Adrenal gland (tissue), 12 donors: ENCODE measurements around the gene PINLYP. TPM values are rescaled to one million over a fixed set of nuclear protein-coding genes. Genes with fewer than 3 reads are reported as not detected.

Experiments used
- DNase-seq, 7 donors: peaks; one replicate each; pipeline ENCODE4 v3.0.0-alpha.2; 2019 to 2020
- H3K27ac ChIP-seq, 5 donors: fragments of 200-600 bp; sonication (generic) in 4 of 5; 1 replicate in 3 of 5; 2 replicates in 2 of 5; pipeline versions ENCODE4 v1.5.1 to v1.8.0; 2016 to 2020; ENCODE audit warnings: mild to moderate bottlenecking in 1 of 5
- H3K27me3 ChIP-seq: fragments of 200-600 bp; 2 replicates; pipeline ENCODE4 v1.8.0; 2021
- H3K36me3 ChIP-seq, 2 donors: fragments of 200-600 bp; replicated peaks in 1 of 2; 1 replicate in 1 of 2; 2 replicates in 1 of 2; pipeline versions ENCODE4 v1.5.1 to v1.8.0; 2018 to 2022
- H3K4me1 ChIP-seq, 2 donors: fragments of 200-600 bp; replicated peaks in 1 of 2; 1 replicate in 1 of 2; 2 replicates in 1 of 2; pipeline versions ENCODE4 v1.5.1 to v1.8.0; 2018 to 2021
- H3K4me3 ChIP-seq, 4 donors: fragments of 200-600 bp; sonication (generic) in 3 of 4; one replicate each; pipeline ENCODE4 v1.5.1; 2016 to 2018
- H3K9me3 ChIP-seq, 3 donors: fragments of 200-600 bp; sonication (generic) in 1 of 3; replicated peaks in 1 of 3; 1 replicate in 2 of 3; 2 replicates in 1 of 3; pipeline versions ENCODE4 v1.5.1 to v1.8.0; 2016 to 2021
- POLR2A ChIP-seq, 2 donors: fragments of 450-650 bp; IDR thresholded peaks; one replicate each; pipeline ENCODE4 v1.6.1; 2017; ENCODE audit warnings: antibody characterized with exemption in 2 of 2, mild to moderate bottlenecking in 2 of 2, moderate library complexity in 1 of 2
- WGBS, 4 donors: extraction: QIAGEN DNeasy Blood & Tissue Kit in 2 of 4; methylation state at CpG; one replicate each; pipeline versions ENCODE4 v1.1.5 to v1.1.7; 2013 to 2017; 5-methylcytosine and 5-hydroxymethylcytosine counted together
- intact Hi-C, 2 donors: fragments of 100-400 bp; cut with DNase I; formaldehyde crosslinking; loops; one replicate each; pipeline versions ENCODE4 v1.14.1 to v1.15.0; 2022 to 2023
- polyA plus RNA-seq, 3 donors: library from polyadenylated mRNA; stranded (reverse); fragments of 200-250 nt in 2 of 3; fragments of 350-450 nt in 1 of 3; fragmentation: Illumina TruSeq in 1 of 3; extraction: RNeasy Lipid Tissue Mini Kit (QIAGEN cat#74804) in 1 of 3; gene quantifications; one replicate each; pipeline ENCODE4 v1.2.3, GENCODE V29; 2013 to 2014
- total RNA-seq, 9 donors: library from RNA; depleted of rRNA in 4 of 9; stranded (reverse); fragments of >200 nt in 4 of 9; fragments of 120-200 nt in 1 of 9; fragmentation: NEBNext Ultra II Directional in 1 of 9; extraction: Animal tissue kit (Norgen Biotek cat#: 25700) in 1 of 9; gene quantifications; one replicate each; pipeline versions ENCODE4 v1.1.0 to v1.2.4, GENCODE V29; 2013 to 2023
- TF ChIP-seq, protein P1 (sequence below), 6 experiments: fragments of 450-650 bp in 4 of 6; fragments of 200-600 bp in 2 of 6; sonication (generic) in 1 of 6; IDR thresholded peaks; 1 replicate in 5 of 6; 2 replicates in 1 of 6; pipeline versions ENCODE4 v1.5.1 to v1.8.0; 2016 to 2021; ENCODE audit warnings: antibody characterized with exemption in 6 of 6, mild to moderate bottlenecking in 2 of 6, moderate library complexity in 1 of 6
- donor health status: healthy with polysubstance abuse.
- donor health status: Bipolar disorder and iron deficiency.
- donor health status: DM: yes; HTN: yes; CAD: no.
- donor health status: DM: no; HTN: no; CAD: no.
- donor health status: DM: no; HTN: no; CAD: no.
- donor health status: DM: yes; HTN: yes; CAD: no.

PINLYP gene
- total and polyA plus RNA-seq, 12 donors = 0.61 to 16.0 (median 4.3) TPM; not detected in 1

DNA sequence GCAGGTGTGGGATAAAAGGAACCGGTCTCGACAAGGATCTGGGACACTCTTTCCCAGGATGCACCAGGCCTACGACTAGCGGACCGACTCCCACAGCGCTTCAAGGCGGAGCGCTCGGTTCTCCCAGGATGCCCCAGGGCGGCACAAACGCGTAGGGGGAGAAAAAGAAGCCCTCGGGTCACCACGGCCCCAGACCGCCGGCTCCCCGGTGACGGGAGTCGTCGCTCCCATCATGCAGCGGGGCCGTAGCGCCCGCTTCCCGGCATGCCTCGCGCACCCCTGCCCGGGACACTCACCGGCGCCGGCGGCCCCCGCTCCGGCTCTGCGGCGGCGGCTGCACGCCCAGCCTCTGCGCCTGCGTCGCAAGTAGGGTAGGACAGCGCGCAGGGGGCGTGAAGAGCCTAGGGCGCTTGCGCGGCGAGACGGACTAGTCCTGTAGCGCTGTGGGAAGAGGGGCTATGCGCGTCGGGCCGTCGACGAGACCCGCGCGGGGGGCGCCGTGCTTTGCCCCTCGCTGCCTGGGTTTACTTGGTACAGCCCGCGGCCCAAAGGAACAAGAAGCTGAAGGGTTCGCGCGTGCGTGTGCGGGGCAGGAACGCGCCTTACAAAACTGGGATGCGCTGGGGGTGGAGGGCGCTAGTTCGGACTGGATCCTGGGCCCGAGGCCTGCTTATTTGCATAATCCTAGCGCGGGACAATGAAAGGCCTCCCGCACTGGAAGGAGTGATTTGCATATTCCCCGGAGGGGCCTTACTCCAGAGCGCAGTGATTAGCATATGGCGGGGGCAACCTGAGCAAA lies 43.9 kb downstream of the PINLYP start, which contains the start of gene ZNF428:
Gene ZNF428 (minus strand): TSS at position 368 of the 799 bp plus-strand sequence. CDS start 5,325 bp downstream, outside the sequence.
- intact Hi-C loops = no loop called here
- WGBS, 4 donors = 0 to 1% (median 0%) methylated on average over 38 to 81 of the region's 81 CpGs
- peaks cover 9 to 36% of the 10 kb centered on the region in 2 donors for H3K4me1 ChIP-seq
- peak within 1 kb of the TSS; percentile 73 to 96 (median 94) for H3K27ac ChIP-seq
- H3K4me3 ChIP-seq = peak within 1 kb of the TSS; percentile 37 to 91 (median 80)
- peak; percentile 83 to 92 (median 85) for DNase-seq
- TF ChIP-seq, protein P1, sequence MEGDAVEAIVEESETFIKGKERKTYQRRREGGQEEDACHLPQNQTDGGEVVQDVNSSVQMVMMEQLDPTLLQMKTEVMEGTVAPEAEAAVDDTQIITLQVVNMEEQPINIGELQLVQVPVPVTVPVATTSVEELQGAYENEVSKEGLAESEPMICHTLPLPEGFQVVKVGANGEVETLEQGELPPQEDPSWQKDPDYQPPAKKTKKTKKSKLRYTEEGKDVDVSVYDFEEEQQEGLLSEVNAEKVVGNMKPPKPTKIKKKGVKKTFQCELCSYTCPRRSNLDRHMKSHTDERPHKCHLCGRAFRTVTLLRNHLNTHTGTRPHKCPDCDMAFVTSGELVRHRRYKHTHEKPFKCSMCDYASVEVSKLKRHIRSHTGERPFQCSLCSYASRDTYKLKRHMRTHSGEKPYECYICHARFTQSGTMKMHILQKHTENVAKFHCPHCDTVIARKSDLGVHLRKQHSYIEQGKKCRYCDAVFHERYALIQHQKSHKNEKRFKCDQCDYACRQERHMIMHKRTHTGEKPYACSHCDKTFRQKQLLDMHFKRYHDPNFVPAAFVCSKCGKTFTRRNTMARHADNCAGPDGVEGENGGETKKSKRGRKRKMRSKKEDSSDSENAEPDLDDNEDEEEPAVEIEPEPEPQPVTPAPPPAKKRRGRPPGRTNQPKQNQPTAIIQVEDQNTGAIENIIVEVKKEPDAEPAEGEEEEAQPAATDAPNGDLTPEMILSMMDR (IDR thresholded peaks at IDR 0.05) = no peak
- TF ChIP-seq POLR2A (IDR thresholded peaks at IDR 0.05) = peak; percentile 68 to 82
- H3K9me3 ChIP-seq = no peaks in the 10 kb centered on the region
- no peaks in the 10 kb centered on the region for H3K27me3 ChIP-seq
- no peaks in the 10 kb centered on the region for H3K36me3 ChIP-seq

DNA sequence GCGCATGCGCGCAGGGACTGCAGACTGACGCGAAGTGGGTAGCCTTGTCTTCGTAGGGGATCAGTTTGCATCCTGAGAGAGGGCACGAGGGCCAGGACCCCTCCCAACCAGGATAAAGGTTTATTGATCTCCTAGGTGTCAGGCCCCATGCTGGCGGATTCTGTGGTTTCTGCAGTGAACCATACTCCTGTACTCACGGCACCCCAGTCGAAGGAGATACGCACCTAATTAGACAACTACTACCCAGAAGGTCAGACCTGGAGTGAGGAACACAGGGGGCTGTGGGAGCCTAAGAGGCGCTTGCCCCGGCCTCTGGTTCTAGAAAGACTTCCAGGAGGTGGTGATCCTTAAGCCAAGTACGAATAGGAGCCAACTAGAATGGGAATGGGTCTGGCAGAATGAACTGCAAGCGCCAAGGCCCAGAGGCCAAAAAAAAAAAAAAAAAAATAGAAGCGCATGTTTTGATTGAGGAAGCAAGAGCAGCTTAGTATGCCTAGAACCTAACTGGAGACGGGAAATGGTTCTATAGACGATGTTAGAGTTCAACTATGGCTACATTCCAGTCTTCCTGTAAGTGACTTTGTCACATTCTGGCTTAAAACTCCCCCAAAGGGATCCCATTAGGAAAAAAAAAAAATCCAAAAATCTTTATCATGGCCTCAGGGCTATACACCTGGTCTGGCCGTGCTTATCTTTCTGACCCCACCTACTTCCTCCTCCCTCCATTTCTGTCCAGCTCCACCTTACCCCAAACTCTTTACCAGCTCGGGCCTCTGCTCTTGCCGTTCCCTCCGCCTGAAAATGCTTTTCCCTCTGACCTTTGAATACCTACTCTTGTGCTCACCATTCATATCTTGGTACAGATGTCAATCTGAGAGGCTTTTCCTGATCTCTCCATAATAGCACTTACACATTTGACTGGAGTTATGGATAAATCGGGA lies 44.7 kb downstream of the PINLYP start:
- intact Hi-C loops = no loop called here
- no peak for DNase-seq
- no peaks in the 10 kb centered on the region for H3K36me3 ChIP-seq
- no peak for TF ChIP-seq POLR2A (IDR thresholded peaks at IDR 0.05)
- TF ChIP-seq, protein P1 (IDR thresholded peaks at IDR 0.05) = no peak
- no peaks in the 10 kb centered on the region for H3K27me3 ChIP-seq
- peak overlapping the region; percentile 73 to 96 (median 94) for H3K27ac ChIP-seq
- WGBS, 4 donors = 41 to 65% (median 44%) methylated on average over 16 to 23 of the region's 23 CpGs
- H3K9me3 ChIP-seq = no peaks in the 10 kb centered on the region
- peaks cover 9 to 32% of the 10 kb centered on the region in 2 donors for H3K4me1 ChIP-seq
- H3K4me3 ChIP-seq = peak overlapping the region; percentile 37 to 91 (median 80)

DNA sequence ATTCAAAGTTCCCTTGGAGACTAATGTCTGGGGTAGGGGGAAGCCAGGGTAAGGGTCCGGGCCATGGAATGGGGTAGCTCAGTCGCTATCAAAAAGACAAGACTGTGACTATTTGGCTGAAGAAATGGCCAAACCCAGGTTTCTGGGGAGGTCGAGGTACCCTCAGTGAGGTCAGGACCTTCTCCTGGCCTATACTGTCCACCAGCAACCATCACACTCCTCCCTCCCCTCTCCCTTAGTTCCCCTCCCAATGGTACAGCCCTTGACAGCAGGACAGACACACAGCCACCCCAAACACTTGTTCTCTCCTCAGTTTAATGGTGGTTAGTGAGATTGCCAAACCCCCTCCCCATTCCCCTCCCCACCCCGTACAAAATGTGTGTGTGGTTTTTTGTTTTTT lies 46.5 kb downstream of the PINLYP start:
- Histone ChIP-seq H3K27ac (no peak overlapping the region), H3K27me3 (no peaks in the 10 kb centered on the region), H3K36me3 (no peaks in the 10 kb centered on the region), H3K9me3 (no peaks in the 10 kb centered on the region), H3K4me3 (no peak overlapping the region), H3K4me1 (peaks cover 4 to 17% of the 10 kb centered on the region in 2 donors)
- DNase-seq = no peak
- intact Hi-C loops = no loop called here
- 56 to 70% (median 64%) methylated on average over 4 of the region's 4 CpGs for WGBS, 4 donors
- no peak for TF ChIP-seq POLR2A (IDR thresholded peaks at IDR 0.05)
- TF ChIP-seq, protein P1 (IDR thresholded peaks at IDR 0.05) = no peak

DNA sequence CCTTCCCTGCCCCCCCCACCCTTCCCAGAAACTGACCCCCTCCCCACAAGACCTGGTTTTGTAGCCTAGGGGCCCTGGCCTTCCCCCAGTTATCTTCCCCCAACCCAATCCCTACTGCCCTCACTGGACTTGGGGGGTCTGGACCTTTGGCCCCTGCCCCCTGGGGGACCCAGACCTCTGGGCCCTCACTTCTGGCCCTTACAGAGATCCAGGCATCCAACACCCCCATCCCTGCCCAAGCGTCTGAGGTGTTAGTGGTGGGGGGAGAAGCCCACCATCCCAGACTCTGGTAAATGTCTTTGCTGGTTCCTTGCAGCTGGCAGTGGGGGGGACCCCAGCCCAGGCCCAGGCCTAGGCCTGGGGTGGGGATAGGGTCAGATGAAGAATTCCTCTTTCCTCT lies 47.4 kb downstream of the PINLYP start:
- peaks cover 4 to 17% of the 10 kb centered on the region in 2 donors for H3K4me1 ChIP-seq
- intact Hi-C loops = no loop called here
- H3K27ac ChIP-seq = no peak overlapping the region

More for the DNA sequence above, 47.4 kb downstream of the PINLYP start:
- TF ChIP-seq, protein P1 (IDR thresholded peaks at IDR 0.05) = no peak
- no peak for TF ChIP-seq POLR2A (IDR thresholded peaks at IDR 0.05)
- Histone ChIP-seq H3K4me3 (no peak overlapping the region), H3K36me3 (no peaks in the 10 kb centered on the region), H3K27me3 (no peaks in the 10 kb centered on the region), H3K9me3 (no peaks in the 10 kb centered on the region)
- no peak for DNase-seq
- 72 to 100% (median 97%) methylated on average over 1 of the region's 1 CpG; no CpG with 5 or more reads in 1 of the 4 donors for WGBS, 4 donors
